Measurements from ENCODE around the gene BARX2.

The BARX2 gene

DNA sequence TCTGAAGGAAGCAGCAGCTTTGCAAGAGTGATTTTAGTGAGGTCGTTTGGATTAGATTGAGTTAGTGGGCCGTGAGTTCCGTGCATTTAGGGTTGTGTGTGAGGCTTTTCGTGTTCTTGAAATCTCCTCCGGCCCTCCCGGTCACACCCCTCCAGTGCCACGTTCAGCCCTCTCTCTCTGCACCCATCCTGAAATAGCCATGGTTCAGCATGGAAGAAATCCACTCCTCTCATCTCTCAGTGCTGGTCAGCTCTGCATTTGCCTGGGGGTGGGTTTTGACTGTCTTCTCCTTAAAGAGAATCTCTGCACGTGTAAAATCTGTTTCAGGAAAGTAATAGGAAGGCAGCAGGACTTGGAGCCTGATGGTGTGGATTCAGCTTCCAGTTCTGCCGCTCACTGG is 19.8 kb downstream of the BARX2 start:
- TF ChIP-seq CTCF (IDR thresholded peaks at IDR 0.05), result no peak

DNA sequence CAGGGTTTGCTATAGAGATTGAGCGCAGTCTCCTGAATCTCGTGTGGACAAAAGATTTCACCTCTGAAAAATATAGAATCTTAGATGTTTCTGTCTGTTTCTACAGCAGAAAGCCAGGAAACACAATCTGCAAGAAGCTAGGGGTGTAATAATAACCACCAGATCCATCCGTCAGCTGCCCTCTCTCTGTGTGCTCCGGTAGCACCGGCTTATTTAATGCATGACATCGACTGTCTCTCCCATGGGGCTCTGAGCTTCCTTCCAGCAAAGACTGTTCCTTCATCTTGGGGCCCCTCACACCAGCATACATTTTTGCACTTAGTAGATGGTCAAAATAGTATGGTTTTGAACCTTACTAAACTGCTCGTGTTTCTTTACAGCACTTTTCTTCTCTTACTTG is 20.2 kb downstream of the BARX2 start:
- TF ChIP-seq CTCF (IDR thresholded peaks at IDR 0.05), result no peak

GRCh38 chr11:129396454-129396853 is 20.8 kb downstream of the BARX2 start:
- TF ChIP-seq CTCF (IDR thresholded peaks at IDR 0.05), result no peak

- TF ChIP-seq CTCF (IDR thresholded peaks at IDR 0.05), result no peak
Measured at GRCh38 chr11:129402206-129403171, 26.8 kb downstream of the BARX2 start.

- no peak for TF ChIP-seq CTCF (IDR thresholded peaks at IDR 0.05)
Measured at GRCh38 chr11:129404731-129405130, 29.1 kb downstream of the BARX2 start.

GRCh38 chr11:129408865-129409444 is 33.3 kb downstream of the BARX2 start:
- no peak for TF ChIP-seq CTCF (IDR thresholded peaks at IDR 0.05)

- TF ChIP-seq CTCF (IDR thresholded peaks at IDR 0.05), result no peak
Measured at GRCh38 chr11:129410395-129410960, 34.8 kb downstream of the BARX2 start.

Measured in LNCAP (cell line).